NCI-H2227 (cell line): ENCODE measurements around the gene CD72.
A peak's percentile ranks its signal among the peaks of the same experiment; 100 is the strongest.
"Not testable (repeated sequence)": the region's sequence is repeated elsewhere in the genome, so short reads cannot be mapped to it uniquely, and the experiment has no call there.

Source experiments
- DNase-seq: peaks from one replicate; lab custom pipeline; 2025; ENCODE audit not compliant: unreplicated experiment; lab: John Stamatoyannopoulos, UW

CD72 gene

DNA sequence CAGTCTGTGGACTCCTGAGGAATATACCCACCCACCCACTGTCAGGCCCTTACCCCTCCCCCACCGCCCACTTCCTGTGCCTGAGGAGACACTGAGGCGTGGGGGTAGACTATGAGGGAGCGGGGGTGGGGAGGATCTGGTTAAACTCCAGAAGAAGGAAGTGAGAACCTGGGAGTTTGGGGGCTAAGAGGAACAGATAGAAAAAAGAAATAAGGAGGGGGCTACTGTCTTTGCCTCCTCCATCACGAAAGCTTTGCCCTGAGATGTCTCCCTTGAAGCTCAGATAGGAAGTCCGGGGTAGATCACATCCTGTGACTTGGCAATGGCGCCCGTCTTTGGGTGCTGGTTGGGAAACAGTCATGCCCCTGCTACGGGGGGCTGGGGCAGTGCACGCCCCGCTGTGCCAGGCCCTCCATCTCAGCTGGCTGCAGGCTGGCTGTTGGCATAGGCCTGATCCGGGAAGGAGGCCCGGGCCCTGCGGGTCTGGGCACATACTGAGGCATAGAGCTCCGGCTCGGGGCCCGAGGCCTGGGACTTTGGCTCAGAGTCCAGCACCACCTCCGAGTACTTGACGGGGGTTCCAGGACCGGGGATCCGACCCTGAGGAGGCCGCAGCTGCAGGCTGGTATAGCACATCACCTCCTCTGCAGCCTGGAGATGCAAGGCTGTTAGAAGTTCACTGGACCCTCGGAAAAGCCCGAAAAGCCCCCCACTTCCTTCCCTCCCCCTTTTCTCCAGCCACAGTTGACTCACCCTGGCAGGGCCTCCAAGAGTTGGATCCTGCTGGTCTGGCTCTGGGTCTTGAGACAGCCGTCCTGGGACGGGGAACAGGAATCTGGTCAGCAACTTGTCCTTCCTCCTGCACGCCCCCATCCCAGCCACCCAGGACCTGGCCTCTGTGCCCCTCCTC lies 31.5 kb upstream of the CD72 start:
- DNase-seq = no peak

- peak; percentile 91 for DNase-seq
Observed at GRCh38 chr9:35646533-35647265, 28.5 kb upstream of the CD72 start.

GRCh38 chr9:35646153-35646532 lies 27.9 kb upstream of the CD72 start:
- DNase-seq = peak; percentile 51

- not testable (repeated sequence) for DNase-seq
Observed at GRCh38 chr9:35645736-35646135, 27.5 kb upstream of the CD72 start.

- no peak for DNase-seq
Observed at GRCh38 chr9:35643046-35643445, 24.8 kb upstream of the CD72 start.

DNA sequence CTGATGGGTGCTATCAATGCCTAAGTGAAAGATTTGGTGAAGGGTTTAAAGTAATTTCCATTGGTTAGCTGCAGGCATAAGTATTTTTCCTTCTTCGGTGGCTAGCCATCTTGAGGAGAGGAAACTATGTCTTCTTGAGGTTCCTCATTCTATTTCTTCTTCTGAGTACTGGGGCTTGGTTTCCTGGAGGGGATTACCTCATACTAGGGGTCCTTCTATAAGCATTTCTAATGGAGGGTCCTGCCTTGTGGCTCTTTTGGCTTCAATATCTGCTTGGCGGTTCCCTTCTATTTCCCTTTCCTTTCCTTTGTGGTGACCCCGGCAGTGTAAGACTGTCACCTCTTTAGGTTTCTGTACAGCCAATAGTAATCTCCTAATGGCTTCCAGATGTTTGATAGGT lies 23.3 kb upstream of the CD72 start:
- not testable (repeated sequence) for DNase-seq

DNA sequence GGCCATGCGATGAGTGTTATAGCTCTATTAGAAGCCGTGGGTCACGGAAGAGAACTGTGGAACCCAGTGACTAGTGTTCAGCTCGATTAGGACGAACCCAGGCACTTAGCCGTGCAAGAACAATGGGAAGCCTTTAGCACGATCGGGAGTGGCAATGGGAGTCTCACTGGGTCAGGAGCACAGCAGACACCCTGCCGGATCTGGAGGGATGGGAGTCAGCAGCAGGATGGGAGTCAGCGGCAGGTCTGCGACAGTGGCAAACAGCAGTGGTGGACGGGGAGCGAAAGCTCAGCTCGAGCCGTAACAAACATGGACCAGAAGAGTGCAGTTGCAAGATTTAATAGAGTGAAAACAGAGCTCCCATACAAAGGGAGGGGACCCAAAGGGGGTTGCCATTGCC lies 22.2 kb upstream of the CD72 start:
- DNase-seq = not testable (repeated sequence)

DNA sequence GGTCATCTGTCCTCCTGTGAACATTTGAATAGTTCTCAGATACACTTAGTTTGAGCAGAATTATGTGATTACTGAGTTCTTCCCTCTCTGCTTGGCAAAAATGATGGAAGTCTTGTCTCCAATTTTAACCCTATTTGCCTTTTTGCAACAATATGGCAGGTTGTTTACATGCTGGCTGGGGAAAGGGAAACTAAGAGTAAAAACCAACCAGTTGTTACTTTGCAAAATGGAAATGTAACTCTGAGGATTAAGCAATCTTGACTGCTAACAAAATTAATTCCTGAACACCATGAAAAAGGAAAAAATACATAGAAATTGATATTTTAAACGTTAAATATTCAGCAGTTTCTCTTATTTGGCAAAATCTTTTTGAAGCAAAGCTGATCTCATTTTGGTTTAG lies 21.4 kb upstream of the CD72 start:
- DNase-seq = no peak

GRCh38 chr9:35639225-35639624 lies 21.0 kb upstream of the CD72 start:
- not testable (repeated sequence) for DNase-seq

DNA sequence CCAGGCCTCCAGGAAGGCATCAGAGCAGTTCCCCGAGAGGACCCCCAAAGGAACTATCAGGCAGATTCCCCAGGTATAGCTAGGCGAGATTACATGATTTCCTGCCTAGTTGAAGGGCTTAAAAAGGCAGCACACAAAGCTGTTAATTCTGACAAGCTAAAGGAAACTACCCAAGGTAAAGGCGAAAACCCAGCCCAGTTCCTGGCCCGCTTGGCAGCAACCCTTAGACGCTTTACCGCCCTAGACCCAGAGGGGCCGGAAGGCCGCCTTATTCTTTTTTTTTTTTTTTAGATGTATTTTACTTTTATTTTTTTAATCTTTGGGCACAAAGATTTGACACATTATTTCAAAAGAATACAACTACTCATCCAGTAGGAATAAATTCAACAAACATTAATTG lies 20.5 kb upstream of the CD72 start:
- DNase-seq = not testable (repeated sequence)

- not testable (repeated sequence) for DNase-seq
Observed at GRCh38 chr9:35637427-35637955, 19.3 kb upstream of the CD72 start.

- DNase-seq = not testable (repeated sequence)
Observed at GRCh38 chr9:35636877-35637246, 18.6 kb upstream of the CD72 start.

DNA sequence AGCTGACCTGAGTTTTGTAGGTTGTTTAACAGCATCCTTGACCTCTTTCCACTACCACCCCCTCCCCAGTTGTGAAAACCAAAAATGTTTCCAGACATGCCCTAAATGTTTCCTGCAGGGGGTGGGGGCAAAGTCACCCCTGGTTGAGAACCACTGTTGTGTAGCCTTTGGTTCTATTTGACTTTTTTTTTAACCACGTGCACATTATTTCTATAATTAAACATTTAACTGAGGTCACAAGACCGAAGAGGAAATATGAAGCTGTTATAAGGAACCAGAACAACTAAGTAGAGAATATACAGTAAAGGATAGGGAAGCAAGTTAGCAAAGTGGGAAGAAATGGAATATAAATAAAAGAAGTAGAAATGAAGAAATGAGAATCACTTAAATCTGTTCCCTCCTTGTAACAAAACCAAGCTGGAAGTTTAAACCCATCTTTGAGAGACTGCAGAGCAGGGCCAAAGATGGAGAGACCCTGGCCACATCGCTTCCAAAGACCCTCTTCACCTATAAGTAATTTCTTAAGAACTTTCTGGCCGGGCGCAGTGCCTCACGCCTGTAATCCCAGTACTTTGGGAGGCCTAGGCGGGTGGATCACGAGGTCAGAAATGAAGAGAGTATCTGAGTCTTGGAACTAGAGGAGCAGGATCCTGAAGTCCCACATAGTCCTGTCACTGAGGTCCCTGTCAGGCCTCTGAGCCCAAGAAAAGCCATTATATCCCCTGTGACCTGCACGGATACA lies 18.1 kb upstream of the CD72 start:
- DNase-seq = no peak

GRCh38 chr9:35635730-35636129 lies 17.5 kb upstream of the CD72 start:
- no peak for DNase-seq

DNA sequence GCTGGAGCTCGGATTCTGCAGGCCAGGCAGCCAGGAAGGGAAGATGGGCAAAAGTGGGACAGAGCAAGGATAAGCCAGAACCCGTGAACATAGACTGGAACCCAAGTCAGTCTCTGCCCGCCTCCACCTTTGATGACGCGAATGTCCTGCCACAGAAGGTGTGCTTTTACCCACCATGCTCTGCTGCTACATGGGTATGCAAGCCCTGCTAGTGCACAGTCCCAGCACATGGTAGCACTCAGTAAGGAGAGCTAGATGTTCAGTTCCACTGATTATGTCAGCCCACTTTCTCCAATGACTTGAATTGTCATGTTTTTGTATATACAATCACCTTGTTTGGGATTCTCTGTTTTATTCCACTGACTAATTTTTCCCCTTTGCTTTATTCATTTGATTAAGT lies 11.4 kb upstream of the CD72 start:
- DNase-seq = no peak

DNA sequence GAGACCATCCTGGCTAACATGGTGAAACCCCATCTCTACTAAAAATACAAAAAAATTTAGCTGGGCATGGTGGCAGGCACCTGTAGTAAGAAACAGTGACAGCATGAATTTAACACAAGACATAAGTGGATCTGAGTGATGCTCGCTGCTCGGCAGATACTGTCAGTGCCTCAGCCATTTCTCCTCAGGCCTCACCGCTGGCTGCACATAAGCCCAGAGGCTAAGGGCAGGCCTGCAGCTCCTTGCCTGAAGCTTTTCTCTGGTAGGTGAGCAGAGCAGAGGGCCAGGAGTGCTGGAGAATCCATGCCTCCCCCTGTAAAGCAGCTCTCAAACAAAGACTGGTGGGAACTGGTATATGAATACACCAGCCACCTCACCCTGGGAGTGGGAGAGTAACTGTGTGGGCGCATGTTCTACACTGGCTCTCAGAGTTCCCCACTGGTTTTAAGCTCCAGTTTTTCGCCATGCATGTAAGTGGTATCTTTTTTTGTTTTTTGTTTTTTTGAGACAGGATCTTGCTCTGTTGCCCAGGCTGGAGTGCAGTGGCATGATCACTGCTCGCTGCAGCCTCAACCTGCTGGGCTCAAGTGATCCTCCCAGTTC lies 10.3 kb upstream of the CD72 start:
- DNase-seq = no peak

GRCh38 chr9:35627575-35627974 lies 9.4 kb upstream of the CD72 start:
- DNase-seq = no peak

GRCh38 chr9:35619800-35620158 lies 1.6 kb upstream of the CD72 start:
- DNase-seq = no peak

DNA sequence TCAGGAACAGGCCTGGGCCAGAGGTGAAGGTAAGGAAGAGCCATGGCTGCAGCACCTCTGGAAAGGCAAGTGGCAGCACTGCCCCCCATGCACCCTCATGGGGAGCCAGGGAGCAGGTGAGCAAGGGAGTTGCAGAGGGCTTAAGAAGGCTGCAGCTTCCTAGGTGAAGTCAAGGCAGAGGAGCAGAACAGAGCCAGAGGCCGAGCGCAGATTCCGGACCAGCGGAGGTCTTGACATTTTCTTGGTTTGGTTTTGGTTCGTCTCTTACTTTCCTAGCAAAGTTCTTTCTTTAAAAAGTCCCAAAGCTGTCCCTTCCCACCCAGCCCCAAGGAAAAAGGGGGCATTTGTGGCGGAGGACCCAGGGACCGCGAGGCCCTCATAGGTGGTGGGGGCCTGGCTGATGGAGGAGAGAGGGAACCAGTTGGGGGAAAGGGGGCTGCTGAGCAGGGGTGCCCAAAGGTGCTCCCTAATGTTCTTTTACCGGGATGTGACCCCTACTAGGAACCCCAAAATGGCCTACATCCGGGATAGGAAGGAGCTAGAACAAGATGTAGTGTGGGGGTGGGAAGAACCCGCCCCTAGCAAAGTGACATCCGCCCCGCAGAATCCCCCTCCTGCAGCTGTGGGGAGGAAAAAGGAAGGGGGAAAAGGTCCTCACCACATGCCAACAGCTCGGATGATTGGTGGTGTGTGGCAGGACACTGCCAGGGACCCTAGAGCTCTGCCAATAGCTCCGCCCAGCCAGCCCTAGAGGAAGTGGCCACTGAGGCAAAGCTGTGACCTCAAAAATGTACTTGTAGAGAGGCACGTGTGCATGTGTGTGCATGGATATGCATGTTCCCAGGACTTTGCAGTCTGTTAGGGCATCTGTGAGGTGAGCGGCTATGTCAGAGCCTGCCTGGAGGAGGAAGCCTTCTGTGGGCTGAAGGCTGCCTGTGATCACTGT lies 914 bp upstream of the CD72 start:
- DNase-seq = no peak

DNA sequence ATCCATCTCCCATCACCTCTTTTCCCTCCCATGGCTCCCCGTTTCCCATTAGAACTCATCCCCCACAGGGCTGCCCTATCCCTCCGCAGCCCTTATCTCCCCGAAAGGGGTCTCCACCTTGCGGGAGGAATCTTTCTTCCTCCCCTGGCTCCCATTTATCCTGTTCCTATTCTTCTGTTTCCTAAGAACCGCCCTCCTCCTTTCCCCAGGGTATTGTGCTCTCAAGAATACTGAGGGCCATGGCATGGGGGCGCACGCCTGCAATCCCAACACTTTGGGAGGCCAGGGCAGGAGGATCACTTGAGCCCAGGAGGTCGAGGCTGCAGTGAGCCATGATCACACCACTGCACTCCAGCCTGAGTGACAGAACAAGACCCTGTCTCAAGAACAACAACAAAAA lies 665 bp downstream of the CD72 start:
- DNase-seq = no peak
